Mesothelial cell of epicardium (in vitro differentiated cells): ENCODE measurements around the gene GRIPAP1. TPM values are rescaled to one million over a fixed set of nuclear protein-coding genes. Genes with fewer than 3 reads are reported as not detected.

Source experiments
- DNase-seq, 2 experiments: peaks; one replicate each; pipeline ENCODE4 v3.0.0; 2021; ENCODE audit warnings: low spot score in 2 of 2; ENCODE audit not compliant: unreplicated experiment in 2 of 2
- H3K27ac Mint-ChIP-seq: 2 replicates; pipeline ENCODE4 v1.8.0; 2021; ENCODE audit warnings: mixed read lengths
- H3K27me3 Mint-ChIP-seq: 2 replicates; pipeline ENCODE4 v1.8.0; 2021; ENCODE audit warnings: low read depth, mixed read lengths
- H3K36me3 Mint-ChIP-seq: 2 replicates; pipeline ENCODE4 v1.8.0; 2021; ENCODE audit warnings: mixed read lengths
- H3K4me1 Mint-ChIP-seq: 2 replicates; pipeline ENCODE4 v1.8.0; 2021; ENCODE audit warnings: mixed read lengths
- H3K4me3 Mint-ChIP-seq: 2 replicates; pipeline ENCODE4 v1.8.0; 2021; ENCODE audit warnings: mild to moderate bottlenecking, moderate library complexity, mixed read lengths
- H3K9me3 Mint-ChIP-seq: 2 replicates; pipeline ENCODE4 v1.8.0; 2021; ENCODE audit warnings: mixed read lengths
- total RNA-seq: library from RNA; stranded (reverse); gene quantifications from 3 replicates; pipeline ENCODE4 v1.2.1, GENCODE V29; 2021
- TF ChIP-seq, protein P1 (sequence below): fragments of 200-600 bp; sonication (generic); IDR thresholded peaks from one replicate; pipeline ENCODE4 v1.5.0; 2021; ENCODE audit warnings: antibody characterized with exemption; ENCODE audit not compliant: unreplicated experiment

Gene GRIPAP1
- total RNA-seq, 1 donor from 2014 or later = 69.7 TPM

DNA sequence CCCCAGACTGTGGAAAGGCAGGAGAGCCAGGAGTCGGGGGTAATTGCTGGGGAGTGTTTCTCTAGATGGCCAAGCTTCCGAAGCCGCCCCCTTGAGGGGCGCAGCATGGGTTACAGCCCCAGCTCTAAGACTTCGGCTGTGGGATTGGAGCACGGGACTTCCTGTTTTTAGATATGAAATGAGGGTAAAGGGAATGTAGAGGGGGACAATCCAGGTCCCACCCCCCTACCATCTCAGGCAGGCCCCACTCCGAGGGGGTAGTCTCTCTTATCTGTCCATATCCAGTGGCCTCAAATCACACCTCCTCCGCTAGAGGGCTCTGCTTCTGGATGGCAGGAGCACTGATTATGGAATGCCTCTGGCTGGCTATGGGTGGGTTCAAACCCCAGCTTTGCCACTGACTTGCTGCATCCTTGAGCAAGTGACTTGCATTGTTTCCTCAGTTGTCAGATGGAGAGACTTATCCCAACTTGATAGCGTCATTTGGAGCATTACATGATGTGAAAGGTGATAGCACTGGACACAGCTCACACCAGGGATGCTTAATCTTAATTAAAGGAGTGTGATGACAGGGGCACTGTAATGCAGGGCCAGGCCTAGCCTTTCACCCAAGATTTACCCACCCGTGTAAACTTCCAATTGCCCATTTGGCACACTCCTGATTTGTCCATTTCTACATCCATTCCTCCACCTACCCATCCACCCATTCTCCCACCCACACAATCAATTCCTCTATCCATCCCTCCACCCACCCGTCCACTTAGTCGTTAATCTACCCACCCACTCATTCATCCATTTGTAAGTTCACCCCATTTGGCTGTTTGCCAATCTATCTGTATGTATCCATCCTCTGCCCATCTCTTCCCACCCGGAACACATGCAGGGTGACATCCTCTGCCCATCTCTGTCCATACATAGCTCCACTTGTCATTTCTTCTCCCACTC lies 29.6 kb downstream of the GRIPAP1 start:
- no peak overlapping the region for H3K27ac Mint-ChIP-seq
- TF ChIP-seq, protein P1, sequence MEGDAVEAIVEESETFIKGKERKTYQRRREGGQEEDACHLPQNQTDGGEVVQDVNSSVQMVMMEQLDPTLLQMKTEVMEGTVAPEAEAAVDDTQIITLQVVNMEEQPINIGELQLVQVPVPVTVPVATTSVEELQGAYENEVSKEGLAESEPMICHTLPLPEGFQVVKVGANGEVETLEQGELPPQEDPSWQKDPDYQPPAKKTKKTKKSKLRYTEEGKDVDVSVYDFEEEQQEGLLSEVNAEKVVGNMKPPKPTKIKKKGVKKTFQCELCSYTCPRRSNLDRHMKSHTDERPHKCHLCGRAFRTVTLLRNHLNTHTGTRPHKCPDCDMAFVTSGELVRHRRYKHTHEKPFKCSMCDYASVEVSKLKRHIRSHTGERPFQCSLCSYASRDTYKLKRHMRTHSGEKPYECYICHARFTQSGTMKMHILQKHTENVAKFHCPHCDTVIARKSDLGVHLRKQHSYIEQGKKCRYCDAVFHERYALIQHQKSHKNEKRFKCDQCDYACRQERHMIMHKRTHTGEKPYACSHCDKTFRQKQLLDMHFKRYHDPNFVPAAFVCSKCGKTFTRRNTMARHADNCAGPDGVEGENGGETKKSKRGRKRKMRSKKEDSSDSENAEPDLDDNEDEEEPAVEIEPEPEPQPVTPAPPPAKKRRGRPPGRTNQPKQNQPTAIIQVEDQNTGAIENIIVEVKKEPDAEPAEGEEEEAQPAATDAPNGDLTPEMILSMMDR = no peak
- peaks cover 13% of the 10 kb centered on the region for H3K9me3 Mint-ChIP-seq
- peaks cover 8% of the 10 kb centered on the region for H3K36me3 Mint-ChIP-seq
- H3K4me1 Mint-ChIP-seq = peaks cover 8% of the 10 kb centered on the region
- no peaks in the 10 kb centered on the region for H3K27me3 Mint-ChIP-seq
- H3K4me3 Mint-ChIP-seq = peak overlapping the region; percentile 66
- no peak for DNase-seq

DNA sequence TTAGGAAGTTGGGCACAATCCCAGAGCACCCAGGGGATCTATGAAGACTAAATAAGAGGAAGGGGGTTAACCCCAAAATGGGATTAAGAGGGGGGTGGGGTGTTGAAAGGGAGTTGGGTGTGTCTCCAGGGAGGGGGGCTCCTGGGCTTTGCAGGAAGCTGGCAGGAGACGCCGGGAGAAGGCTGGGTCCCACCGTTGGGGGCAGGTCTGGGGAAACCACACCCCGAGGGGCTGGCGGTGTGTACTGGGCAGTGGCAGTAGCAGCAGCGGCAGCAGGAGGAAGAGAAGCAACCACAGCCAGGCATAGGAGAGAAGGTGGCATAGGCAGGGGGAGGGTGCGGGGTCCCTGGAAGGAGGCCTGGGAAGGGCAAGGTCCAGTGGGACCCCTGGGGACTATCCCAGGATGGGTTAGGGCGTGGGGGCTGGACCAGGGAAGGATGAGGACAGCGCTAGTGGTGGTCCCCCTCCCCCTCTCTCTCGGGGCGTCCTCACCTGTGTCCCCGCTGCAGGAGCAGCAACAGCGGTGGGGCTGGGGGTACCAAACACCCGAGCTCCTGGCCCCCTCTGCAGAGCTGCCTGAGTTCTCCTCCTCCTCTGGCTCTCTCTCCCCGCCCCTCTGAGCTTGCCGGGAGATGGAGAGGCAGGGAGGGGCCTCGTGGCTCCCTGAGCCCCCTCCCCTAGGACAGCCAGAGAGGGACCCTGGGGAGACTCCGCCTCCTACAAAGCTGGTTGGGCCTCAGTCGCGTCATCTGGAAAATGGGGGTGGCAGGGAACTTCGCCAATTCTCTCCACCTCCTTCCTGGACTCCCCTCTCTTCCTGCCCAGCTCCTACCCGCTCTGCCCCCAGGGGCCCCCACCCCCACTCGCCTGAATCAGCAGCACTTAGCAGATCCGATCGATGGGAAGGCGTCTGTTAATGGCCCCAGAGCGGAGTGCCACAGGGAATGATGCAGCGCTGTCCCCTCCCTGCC lies 30.5 kb downstream of the GRIPAP1 start, which contains the start of gene KCND1:
Gene KCND1, minus strand, starts transcription at position 596 of the 971 bp plus-strand sequence. CDS start 1,573 bp downstream, outside the sequence.
- H3K4me1 Mint-ChIP-seq = peaks cover 10% of the 10 kb centered on the region
- TF ChIP-seq, protein P1 = no peak
- no peaks in the 10 kb centered on the region for H3K27me3 Mint-ChIP-seq
- peak within 1 kb of the TSS; percentile 66 for H3K4me3 Mint-ChIP-seq
- peak in 1 of 2 experiments; percentile 41 for DNase-seq
- H3K36me3 Mint-ChIP-seq = peaks cover 8% of the 10 kb centered on the region
- peak within 1 kb of the TSS; percentile 14 for H3K27ac Mint-ChIP-seq
- H3K9me3 Mint-ChIP-seq = peaks cover 13% of the 10 kb centered on the region

DNA sequence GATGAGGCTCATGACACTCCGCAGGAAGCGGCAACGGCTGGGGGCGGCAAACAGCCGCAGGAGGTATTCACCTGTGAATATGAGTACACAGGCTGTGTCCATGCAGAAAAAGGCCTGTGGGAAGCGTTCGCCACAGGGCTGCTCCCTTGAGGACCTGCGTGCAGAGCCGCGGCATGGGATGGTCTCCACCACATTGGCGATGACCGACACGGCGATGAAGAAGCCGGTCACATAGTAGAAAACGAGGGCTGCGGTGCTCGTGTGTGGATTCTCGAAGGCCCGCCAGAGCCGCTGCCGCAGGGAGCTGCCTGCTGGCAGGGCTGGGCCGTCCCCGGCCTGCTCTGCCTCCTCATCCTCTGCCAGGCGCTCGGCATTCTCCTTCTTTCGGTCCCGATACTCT lies 32.6 kb downstream of the GRIPAP1 start:
- Mint-ChIP-seq H3K27me3 (no peaks in the 10 kb centered on the region), H3K4me1 (peaks cover 10% of the 10 kb centered on the region), H3K9me3 (peaks cover 9% of the 10 kb centered on the region), H3K36me3 (peaks cover under 1% of the 10 kb centered on the region), H3K4me3 (no peak overlapping the region), H3K27ac (no peak overlapping the region)
- DNase-seq = no peak
- TF ChIP-seq, protein P1 = no peak

DNA sequence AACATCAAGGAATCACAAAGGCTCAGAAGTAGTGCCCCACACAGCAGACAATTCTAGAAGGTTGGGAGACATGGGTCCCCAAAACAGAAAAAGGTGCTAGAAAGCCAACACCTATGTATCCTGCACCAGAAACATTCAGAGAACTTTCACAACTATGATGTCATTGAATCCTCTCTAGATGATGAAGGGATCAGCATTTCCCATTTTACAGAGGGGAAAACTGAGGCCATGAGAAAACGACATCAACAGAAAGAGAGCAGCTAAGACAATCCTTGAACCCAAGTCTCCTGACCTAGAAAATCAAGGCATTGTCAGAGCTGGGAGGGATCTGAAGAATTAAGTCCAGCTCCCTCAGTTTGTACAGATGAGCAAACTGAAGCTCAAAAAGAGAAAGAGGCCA lies 33.7 kb downstream of the GRIPAP1 start:
- Mint-ChIP-seq H3K9me3 (peaks cover 12% of the 10 kb centered on the region), H3K4me3 (no peak overlapping the region), H3K27ac (no peak overlapping the region), H3K4me1 (peaks cover 10% of the 10 kb centered on the region), H3K27me3 (no peaks in the 10 kb centered on the region), H3K36me3 (peaks cover 5% of the 10 kb centered on the region)
- no peak for DNase-seq
- TF ChIP-seq, protein P1 = no peak

DNA sequence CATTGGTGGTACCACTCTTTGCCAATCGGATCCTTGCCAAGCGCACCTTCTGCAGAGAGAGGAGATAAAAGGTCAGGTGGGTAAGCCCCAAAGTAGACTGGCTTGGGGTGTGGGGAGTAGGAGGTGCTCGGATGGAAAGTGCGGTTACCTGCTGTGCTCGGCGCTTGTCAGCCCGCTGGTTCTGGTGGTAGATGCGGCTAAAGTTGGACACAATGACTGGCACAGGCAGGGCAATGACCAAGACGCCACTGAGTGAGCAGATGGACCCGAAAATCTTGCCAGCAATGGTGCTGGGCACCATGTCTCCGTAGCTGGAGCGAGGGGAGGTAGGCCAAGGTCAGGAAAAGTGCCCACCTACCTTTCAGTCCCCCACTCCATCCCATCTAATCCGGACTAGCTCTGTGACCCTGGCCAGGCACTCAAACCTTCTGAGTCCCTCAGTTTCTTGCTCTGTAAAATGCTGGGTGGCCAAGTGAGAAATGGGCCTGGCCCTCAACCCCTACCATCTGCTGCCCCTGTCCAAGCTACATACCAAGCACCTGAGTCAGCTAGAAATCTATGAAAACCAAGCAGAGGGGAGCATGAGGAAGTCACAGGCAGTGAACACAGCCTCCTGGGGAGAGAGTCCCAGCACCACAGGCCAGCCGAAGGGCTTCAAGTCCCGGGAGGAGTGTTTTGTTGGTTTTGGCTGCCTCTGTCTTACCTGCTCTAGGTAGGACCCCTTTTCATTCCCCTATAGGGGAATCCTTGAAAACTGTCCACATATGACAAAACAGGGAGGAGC lies 35.1 kb downstream of the GRIPAP1 start:
- Mint-ChIP-seq H3K36me3 (peaks cover 6% of the 10 kb centered on the region), H3K9me3 (peaks cover 7% of the 10 kb centered on the region), H3K27me3 (no peaks in the 10 kb centered on the region), H3K4me1 (peaks cover 7% of the 10 kb centered on the region), H3K4me3 (no peak overlapping the region), H3K27ac (peak overlapping the region; percentile 26)
- TF ChIP-seq, protein P1 = no peak
- DNase-seq = no peak
